Iris pigment epithelial cell (primary cell): Measurements from ENCODE around the gene PODXL.
"Not testable (repeated sequence)": the region's sequence is repeated elsewhere in the genome, so short reads cannot be mapped to it uniquely, and the experiment has no call there.

Source experiments
- DNase-seq: peaks from one replicate; pipeline ENCODE4 v3.0.0-alpha.2; 2011; ENCODE audit warnings: low read depth

PODXL gene

DNA sequence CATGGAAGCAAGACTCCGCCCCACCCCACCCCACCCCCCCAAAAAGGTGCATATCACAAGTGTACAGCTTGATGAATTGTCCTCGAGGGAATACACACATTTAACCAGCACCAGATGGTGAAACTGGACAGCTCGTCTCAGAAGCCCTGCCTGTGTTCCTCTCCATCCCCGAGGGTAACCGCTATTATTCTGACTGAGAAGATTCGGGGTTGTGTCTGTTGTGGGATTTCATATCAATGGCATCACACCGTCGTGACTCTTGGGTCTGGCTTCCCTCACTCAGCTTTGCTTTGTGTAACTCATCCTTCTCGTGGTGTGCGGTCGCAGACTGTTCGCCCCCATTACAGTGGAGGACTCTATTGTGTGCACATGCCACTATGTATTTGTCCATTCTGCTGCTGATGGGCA is 18.9 kb downstream of the PODXL start:
- DNase-seq = no peak

DNA sequence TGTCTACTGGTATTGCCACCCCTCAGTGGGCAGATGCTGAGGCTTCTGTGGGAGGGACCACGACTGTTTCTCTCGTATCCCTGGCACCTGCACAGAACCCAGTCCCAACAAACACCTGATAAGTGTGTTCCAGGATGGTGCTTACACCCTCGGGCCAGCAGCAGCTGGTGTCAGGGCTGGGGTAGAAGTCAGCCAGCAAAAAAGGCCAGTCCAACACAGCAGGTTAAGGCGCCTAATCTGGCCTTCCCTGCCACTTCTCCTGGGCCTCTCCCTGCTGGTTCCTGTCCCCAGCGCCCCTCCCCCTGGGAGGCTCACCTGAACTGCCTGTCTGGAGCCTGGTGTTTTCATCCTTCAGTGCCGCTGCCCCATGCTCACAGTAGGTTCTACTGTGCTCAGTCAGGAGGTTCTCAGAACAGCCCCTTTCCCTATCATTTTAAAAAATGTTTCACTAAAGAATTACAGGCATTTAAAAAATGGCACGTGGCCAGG is 20.0 kb downstream of the PODXL start:
- DNase-seq = no peak

DNA sequence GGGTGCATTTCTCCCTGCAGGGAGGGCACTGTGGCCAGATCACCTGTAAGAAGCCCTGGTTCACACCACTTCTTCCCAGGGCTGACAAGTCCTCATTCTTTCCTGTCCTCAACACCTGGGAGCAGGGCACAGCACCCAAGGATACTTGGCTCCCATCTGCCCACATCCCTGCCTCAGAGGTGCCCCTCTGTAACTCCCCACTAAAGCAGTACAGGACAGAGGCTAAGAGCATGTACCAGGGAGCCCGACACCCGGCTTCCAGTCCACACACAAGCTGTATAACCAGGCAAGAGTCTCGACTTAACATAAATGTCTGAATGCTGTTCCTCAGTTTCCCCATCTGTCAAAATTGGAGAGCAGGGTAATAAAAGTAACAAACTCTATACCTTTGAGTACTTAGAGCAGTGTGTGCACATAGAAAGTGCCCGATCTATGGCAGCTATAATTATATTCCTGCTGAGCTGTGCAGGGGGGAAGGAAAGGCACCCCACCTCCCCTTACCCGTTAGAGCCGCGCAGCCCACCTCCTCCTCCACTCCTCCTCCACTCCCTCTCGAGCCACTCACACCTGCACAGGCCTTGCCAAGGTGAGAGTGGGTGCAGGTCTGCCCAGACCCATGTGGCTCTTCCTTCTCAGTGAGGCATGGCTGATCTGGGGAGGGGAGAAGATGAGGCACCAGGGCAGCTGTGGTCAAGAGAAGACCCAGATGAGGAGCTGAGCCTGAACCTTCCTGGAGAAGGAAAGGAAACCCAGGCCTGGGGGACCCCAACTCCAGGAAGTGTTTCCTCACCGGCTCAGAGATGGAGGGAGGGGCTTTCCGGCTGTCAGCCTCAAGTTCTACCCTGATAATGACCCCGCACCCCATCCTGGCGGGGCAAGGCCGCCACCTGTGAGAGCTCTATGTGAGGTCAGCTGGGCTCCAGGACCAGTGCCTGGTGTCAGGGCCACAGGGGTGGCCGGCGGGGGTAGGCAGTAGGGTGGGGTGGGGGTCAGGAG is 22.6 kb downstream of the PODXL start:
- DNase-seq = no peak

DNA sequence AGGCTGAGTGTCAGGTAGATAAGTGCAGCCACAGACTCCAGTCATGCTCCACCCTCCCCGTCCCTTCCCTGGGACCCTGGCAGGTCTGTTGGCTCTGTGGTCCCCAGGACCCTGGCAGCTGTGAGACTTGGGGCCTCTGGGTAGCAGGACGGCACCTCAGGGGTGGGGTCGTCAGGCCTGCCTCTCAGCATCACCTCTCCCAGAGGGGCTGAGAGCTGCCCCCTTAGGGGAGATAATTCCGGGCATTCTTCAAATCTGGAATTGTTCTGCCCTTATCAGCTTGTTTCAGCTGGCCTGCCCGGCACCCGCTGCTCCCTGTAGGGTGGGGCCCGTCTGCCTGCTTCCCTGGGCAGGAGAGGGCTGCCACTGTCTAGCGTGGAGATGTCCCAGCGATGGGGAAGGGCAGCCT is 23.3 kb downstream of the PODXL start:
- DNase-seq = no peak

DNA sequence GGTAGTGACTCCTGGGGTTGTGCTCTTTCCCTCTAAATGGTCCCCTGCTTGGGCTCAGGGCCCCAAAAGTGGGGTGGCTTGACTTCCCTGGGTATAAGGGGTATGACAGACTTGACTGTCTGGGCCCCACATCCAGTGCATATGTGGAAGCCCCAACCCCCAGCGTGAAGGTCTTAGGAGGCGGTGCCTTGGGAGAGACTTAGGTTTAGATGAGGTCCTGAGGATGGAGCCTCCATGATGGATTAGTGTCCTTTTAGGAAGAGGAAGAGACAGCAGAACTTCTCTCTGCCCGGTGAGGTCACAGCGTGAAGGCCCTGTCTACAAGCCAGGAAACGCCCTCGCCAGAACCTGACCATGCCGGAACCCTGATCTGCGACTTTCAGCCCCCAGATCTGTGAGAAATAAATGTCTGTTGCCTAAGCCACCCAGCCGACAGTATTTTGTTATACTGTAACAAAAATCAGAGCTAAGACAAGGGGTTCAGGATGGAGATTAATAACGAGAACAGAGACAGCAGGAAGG is 23.8 kb downstream of the PODXL start:
- no peak for DNase-seq

DNA sequence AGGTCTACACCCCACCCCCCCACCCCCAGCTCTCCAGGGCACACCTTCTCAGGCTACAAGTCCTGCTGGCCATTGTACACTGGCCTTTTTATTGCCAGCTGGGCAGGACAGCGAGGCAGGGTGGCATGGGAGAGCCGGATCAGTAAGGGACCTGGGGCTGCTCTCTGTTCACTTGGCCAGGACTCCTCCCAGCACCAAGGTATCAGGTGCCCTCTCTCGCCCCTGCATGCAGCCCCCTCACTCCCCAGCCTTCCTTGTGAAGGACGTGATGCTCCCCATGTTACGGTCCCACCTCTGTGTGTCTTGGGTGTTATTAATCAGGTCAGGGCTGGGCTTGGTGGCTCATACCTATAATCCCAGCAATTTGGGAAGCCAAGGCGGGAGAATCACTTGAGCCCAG is 26.3 kb downstream of the PODXL start:
- no peak for DNase-seq

DNA sequence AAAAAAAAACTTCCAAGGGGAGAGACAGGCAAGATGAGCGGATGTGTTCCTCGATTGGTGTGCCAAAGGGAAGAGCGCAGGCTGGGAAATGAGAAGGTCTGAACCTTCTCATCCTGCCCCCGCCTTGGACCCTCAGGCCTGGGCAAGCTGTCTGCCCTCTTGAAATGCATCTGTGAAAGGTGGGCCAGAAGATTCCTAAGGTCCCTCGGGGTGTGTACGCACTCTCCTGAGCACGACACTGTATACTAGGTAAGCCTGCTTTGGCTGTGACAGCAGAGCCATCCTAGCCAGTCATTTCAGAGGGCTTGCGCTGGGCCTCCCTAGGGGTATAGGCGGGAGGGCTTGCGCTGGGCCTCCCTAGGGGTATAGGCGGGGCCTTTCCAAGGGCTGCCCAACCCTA is 26.8 kb downstream of the PODXL start:
- DNase-seq = no peak

DNA sequence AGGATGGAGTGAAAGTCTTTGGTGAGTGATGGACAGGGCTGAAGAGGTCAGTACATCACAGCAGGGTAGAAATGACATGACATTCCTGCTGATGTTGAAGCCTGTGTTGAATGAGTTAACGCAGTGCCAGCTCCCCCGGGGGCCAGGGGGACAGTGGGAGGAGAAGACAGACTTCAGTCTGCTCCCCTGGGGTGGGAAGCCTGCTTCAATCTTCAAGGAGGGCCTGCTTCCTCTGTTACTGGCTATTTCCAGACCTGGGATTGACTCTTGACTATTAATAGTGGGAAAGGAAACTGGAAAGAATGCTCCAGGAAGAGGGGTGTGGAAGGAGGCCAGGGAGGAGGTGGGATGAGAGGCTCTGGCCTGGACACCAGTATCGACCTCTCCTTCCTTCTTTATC is 27.2 kb downstream of the PODXL start:
- no peak for DNase-seq

DNA sequence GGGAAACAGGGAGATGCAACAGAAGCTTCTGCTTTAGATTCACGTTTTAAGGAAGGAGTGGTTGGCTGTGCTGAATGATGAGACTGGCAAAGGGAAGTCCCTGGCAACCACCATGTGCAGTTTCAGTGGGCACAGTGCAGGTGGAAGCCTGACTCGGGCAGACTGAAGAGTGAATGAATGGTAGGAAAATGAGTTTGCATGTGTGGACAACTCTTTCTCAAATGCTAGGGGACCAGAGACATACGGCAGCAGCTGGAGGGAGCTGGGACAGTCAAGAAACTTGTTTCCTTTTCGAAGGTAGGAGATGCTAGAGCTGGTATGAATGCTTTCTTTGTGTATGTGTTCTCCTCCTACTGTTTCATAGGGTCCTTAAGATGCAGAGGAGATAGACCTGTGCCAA is 29.0 kb downstream of the PODXL start:
- DNase-seq = no peak

DNA sequence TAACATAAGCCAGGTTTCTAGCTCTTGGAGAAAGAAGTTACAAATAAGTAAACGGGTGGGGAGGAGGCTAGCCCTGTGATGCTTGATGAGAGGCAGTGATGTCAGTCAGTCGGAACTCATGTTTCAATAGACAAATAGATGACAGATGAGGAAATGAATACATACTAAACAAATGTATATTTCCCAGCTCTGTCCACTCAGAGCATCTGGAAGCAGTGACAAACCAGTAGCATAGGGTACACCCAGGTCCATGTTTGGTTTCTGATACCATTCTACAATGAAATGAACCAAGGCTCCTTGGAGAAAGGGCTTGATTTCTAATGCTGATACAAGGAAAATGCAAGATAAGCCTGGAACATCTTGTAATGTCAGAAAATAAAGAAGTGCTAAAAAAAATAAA is 30.6 kb downstream of the PODXL start:
- no peak for DNase-seq

DNA sequence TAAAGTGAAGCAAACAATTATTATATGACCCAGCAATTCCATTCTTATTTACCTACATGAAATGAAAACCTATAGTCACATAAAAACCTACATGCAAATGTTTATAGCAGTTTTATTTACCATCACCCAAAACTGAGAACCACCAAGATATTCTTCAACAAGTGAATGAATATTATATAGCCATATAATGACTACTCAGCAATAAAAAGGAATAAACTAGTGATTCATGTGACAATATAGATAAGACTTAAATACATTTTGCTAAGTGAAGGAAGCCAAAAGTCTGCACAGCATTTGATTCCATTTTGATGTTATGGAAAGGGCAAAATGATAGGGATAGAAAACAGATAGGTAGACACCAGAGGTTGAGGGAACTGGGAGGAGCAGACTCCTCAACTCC is 31.7 kb downstream of the PODXL start:
- no peak for DNase-seq

DNA sequence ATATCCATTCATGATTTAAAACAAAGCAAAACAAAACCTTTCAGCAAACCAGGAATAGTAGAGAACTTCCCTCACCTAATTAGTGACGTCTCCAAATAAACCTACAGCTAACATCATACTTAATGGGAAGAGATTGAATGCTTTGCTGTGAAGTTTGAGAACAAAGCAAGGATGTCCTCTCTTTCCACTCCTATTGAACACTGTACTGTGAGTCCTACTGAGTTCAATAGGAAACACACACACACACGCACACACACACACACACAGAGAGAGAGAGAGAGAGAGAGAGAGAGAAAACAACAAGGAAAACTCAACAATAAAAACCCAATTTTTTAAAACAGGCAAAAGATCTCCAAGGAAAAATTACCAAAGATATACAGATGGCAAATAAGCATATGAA is 32.3 kb downstream of the PODXL start:
- no peak for DNase-seq

DNA sequence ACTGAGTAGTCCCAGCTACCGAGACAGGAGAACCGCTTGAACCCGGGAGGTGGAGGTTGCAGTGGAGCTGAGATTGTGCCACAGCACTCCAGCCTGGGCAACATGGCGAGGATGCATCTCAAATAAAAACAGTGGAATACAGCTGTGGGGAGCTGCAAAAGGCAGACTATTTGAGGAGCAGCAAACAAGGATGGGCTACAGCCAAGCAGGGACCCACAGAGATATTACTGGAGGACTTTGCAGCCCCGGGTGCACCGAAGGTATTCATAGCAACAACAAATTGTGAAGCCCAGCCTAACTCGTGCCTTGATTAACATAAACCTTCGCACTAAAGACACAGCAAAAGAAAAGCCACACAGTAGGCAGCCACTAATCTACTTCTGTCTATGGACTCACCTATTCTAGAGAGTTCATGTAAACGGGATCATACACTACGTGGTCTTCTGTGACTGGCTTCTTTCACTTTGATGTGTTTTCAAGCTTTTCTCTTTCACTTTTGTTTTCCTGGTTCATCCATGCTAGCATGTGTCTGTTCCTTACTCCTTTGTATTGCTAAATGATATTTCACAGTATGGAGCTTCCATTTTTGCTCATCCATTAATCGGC is 34.0 kb downstream of the PODXL start:
- DNase-seq = no peak

DNA sequence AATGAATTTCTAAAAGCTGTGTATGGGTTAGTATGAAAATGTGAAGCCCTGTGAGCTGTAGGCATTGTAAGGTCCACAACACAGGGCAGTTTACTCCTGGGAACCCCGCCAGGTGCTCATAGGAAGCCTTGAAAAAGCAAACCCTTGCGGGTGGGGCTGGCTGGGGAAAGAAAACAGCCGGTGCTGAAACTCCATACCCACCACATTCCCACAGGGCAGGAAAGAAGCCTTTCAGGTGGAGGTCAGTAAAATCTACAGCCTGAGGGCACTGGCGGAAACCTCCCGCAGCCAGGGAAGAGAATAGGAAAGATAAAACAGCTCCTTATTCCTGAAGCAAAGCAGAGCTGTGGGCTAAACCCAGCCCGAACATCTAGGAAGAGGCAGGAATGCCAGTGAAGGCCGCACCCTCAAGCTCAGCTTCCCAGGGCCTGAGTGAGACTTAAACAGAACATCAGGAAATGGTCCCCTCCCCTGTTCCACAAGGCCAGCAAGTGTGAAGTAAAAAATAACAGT is 34.7 kb downstream of the PODXL start:
- no peak for DNase-seq

DNA sequence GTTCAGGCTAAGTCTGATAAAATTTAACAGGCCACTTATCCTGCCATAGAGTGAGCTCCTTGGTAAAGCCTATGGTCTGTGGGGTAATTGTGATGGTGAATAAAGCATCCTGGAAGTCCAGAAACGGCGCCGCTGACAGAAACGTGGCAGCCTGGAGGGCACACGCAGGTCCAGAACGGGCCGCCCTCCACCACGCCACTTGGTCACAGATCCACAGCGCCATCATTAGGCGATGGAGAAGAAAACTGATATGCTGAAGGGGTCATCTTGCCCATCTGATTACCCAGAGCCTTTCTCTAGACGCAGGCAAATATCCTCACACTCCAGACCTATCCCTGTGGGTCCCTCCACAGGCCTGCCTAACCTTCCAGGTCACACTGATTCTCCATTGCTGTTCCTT is 37.8 kb downstream of the PODXL start:
- DNase-seq = no peak

DNA sequence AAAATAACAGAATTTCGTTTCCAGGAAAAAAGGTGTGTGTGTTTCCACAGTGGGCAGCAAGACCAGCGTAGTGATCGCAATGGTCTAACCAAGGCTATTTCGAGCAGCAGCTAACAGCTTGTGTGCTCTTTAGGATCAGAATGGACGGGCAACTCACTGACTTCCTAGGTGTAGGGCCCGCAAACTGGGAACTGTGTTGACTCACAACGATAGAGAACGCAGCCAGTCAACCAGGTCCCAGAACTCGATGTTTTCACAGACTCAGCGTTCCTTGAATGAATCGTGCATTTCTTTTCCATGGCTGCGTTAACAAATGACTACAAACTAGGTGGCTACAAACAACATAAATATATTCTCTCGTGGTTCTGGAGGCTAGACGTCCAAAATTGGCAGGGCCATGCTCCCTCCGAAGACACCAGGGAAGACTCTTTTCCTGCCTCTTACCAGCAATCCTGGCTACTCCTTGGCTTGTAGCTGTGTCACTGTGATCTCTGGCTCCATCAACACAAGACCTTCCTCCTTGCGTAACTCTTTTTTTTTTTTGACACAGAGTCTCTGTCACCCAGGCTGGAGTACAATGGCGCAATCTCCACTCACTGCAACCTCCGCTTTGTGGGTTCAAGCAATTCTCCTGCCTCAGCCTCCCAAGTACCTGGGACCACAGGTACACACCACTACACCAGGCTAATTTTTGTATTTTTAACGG is 39.1 kb downstream of the PODXL start:
- DNase-seq = no peak

DNA sequence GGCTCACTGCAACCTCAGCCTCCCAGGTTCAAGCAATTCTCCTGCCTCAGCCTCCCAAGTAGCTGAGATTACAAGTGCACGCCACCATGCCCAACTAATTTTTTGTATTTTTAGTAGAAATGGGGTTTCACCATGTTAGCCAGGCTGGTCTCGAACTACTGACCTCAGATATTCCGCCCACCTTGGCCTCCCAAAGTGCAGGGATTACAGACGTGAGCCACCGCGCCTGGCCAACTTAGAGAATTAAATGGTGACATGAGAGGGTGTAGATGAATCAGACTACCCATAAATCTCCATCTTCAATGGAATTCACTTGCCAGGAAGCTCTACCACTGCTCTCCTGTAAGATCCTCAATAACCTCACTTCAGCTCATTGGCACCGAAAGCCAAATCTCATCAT is 41.0 kb downstream of the PODXL start:
- DNase-seq = not testable (repeated sequence)

DNA sequence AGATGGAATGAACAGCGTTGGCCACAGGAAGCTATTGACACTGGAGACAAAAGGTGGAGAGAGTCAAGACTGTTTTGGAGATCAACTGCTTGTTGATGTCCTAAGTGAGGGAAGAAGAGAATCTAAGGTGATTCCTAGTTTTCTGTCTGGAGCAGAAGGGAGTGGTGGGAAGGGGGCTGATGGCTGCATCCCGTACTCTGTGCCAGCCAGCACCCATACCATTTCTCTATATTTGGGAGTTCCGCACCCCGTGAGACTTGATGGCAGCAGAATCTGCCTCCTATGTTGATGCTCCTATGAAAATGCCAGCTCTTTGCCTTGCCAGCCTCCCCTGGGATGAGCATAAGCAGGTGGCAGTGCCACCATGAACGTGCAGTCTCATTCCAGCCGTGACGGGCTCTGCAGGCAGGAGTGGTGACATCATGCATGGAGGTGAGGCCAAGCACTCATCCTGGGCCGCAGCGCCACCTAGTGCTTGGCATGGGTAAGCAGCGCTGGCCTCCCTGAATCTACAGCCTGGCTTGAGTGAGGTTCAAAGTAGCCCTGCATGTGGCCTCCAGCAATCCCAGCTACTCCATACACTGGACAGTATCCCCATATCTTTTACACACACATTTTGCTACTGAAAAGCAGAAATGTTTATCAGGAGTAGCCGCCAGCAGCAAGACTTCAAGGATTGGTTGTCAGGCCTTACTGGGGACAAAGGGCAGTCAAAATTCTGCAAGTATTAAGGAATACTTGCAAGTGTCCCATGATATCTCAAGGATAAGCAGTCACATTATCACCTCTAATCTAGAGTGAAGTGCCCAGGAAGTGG is 43.0 kb downstream of the PODXL start:
- DNase-seq = peak; percentile 78

DNA sequence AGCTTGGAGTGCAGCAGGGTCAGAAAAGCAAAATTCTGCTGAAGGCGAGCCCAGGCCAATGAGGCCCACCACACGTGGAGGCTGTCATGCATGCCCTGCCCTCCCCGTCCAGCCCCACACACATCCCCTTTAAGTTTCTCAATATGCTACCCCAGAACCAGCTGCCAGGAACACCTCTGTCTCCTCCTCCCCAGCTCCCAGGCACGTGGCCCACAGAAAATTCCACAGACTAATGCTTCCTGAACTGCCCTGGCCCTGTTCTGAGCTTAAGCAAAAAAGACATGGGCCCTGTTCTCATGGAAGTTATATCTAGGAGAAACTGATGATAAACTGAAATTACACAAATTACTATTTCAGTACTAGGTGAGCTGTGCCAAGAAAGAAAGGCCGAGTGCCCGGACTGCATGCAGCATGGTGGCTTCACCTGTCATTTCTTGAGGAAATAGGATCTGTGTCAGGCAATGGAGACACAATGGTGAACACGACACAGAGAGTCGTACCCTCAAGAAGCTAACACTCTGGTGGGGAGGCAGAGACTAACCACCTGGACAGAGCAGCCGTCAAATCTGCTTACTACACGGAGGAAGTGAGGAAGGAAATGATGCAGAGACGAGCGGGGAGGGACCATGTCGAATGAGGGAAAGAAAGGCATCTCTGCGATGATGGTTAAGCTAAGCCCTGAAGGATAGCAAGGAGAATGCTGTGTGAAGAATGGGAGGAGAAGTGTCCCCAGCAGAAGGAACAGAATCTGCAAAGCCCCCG is 44.5 kb downstream of the PODXL start:
- DNase-seq = no peak

DNA sequence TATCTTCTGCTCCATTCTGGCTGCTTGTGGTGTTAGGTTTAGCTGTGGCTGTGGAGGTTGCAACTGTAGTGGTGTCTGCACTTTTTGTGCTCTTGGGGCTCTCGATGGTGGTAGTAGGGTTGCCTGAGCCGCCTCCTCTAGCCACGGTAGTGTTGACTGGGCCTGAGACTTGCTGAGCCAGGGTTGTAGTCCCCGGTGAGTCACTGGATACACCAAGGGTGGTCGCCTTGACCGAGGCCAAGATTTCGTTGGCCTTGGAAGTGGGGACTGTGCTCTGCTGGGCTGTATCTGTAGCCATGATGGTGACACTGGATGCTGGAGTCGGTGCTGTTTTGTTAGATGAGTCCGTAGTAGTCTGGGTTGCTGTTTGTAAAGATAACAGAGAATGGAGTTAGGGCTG is 45.4 kb downstream of the PODXL start:
- DNase-seq = no peak

DNA sequence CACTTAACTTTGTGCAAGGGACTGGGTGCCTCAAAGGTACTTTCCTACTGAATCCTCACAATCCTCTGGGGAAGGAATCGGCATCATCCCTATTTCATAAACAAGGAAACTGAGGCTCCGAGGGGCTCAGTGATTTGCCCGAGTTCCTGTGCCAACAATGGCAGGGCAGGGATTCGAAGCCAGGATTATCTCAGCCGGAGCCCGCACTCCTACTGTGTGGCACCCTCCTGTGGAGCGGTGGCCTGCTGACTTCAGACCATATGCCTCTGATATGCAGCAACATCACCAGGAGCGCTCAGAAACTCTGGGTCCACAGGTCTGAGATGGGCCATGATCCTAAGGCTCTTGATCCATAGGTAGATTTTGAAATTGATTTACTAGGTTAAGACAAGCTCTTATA is 46.6 kb downstream of the PODXL start:
- DNase-seq = no peak
